HTERT RPE-1 (cell line): ENCODE data around the gene DDR1.
"Not testable (repeated sequence)": the region's sequence is repeated elsewhere in the genome, so short reads cannot be mapped to it uniquely, and the experiment has no call there.

ENCODE experiments used
- in situ Hi-C: fragments of 300-500 bp; cut with MboI; formaldehyde crosslinking; loops from 4 replicates; pipeline ENCODE4 v1.14.3; 2020; ENCODE audit warnings: low sequenced_read_pairs

The DDR1 gene

DNA sequence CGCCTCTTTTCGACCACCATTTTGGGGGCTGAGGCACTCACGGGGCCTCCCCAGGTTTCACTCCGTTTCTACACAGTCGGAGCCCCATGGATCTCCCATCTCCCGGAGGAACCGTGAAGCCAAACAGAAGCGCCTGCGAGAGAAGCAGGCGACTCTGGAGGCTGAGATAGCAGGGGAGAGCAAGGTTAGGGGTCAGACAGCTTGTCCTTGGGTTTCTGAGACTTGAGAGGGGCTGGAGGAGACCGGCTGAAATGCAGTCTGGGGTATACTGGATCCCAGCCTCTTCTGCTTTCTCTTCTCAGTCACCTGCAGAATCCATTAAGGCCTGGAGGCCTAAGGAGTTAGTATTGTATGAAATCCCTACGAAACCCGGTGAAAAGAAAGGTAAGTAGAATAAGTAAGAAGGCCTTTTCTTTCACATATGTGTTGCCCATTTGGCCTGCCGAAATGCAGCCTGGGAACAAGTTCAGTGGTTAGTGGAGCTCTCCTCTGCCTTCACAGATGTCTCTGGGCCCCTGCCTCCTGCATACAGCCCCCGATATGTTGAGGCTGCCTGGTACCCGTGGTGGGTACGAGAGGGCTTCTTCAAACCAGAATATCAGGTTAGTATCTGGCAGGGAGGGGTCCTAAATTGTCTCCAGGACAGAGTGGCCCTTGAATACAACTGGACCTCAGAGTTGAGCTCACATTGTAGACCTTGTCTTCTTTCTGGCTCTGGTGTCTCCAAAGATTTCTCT, 30.7 kb downstream of the DDR1 start:
- in situ Hi-C loops = no loop called here

DNA sequence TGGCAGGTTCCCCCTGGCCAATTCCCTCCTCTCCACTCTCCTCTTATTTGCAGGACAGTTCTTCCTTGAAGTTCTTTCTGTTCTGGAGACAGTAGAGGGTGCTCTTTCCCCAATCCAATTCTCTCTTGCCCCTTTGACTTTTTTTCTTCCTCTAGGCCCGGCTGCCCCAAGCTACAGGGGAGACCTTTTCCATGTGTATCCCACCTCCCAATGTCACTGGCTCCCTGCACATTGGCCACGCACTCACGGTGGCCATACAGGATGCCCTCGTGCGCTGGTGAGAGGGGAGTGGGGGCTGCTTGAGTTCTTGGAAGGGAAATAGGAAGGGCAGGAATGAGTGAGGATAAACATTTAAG, 31.2 kb downstream of the DDR1 start:
- in situ Hi-C loops = no loop called here

DNA sequence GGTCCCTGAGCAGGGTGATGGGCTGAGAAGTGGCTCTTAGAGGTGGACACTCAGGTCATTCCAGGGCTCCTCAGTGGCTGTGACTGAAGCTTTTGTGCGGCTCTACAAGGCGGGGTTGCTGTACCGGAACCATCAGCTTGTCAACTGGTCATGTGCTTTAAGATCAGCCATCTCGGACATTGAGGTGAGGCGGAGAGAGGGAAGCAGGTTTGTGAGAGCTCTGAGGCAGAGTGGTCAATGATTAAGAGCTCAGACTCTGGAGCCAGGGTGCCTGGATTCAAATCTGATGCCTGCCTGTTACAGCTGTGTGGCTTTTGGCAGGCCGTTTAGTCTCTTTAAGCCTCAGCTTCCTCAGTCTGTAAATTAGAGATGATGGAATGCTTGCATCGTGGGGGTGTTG, 32.7 kb downstream of the DDR1 start:
- in situ Hi-C loops = no loop called here

DNA sequence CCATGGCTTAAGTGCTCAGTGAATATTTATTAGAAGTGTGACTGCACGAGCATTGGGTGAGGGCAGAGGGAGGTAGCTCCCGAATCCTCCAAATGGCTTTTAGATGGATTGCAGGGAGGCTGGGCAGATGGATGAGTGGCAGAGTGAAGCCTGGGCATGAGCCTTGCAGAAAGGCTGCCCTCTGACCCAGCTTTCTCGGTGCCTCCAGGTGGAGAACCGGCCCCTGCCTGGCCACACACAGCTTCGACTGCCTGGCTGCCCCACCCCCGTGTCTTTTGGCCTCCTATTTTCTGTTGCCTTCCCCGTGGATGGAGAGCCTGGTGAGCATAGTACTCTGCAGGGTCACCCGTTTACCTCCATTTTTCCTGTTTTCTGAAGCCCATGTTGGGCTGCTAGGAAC, 33.2 kb downstream of the DDR1 start:
- in situ Hi-C loops = no loop called here

DNA sequence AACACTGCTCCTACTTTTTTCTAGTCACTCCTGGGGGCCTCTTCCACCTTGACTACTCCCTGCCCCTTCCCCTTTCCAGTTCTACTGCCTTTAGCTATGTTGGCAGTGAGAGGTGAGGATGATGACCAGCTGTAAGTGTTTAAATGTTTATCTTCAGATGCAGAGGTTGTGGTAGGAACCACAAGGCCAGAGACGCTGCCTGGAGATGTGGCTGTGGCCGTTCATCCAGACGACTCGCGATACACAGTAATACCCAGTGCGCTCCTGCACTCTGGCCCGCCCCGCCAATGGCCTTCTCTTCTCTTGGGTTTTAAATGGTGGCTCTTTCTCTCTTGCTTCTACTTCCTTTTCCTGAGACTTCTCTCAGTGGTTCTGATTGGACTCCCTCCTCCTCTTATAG, 34.4 kb downstream of the DDR1 start:
- in situ Hi-C loops = no loop called here

DNA sequence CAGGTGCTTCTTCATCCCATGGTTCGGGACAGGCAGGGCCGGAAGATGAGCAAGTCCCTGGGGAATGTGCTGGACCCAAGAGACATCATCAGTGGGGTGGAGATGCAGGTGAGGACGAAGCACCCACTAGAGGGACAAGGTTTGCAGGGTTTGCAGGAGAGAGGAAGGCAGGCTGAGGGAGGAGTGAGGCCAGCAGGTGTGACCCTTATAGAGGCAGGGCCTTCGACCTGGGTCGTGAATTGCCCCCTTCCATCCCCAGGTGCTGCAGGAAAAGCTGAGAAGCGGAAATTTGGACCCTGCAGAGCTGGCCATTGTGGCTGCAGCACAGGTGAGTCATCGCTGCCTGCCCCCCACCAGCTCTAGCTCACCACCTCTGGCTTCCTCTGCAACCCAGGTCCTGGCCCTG, 38.1 kb downstream of the DDR1 start:
- in situ Hi-C loops = no loop called here

DNA sequence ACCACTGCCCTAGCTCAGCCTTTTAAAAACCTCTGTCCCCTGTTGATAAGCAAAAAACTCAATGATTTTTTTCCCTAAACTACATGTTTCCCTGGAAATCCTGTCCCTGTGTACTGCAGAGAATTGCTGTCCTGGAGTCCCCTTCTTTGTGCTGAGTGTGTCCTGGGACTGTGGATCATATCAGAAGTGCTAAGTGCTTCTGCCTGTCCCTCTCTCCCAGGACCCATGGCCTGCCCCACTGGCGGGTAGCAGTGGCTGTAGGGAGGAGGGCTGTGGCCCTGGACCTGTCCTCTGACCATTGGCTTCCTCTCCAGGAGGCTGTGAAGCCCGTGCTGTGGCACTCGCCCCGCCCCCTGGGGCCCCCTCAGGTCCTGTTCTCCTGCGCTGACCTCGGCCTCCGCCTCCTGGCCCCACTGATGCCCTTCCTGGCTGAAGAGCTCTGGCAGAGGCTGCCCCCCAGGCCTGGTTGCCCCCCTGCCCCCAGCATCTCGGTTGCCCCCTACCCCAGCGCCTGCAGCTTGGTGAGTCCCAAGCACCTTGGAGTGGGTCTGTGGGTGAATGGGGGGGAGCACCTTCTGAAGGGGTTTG, 39.8 kb downstream of the DDR1 start:
- in situ Hi-C loops = not testable (repeated sequence)

DNA sequence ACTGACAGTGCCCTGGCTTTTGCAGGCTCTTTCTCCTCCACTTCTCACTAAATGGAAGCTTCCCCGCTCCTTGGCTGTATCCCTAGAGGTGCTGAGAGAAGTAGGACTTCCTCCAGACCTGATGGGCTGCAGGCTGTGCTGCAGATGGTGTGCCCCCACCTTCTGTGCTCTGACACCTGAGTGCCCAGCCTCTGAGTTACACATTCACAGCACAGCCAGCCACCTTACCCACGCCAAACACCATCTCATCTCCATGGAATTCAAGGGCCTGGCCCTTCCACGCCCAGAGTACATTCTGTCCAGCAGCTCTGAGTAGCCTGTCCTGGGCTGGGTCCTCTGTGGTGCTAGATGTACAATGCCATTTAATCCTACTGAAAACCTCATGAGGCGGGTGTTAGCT, 42.3 kb downstream of the DDR1 start:
- in situ Hi-C loops = loop anchor here (25.0 kb wide), 1 partner anchor 136 kb away; no protein-coding TSS in a partner anchor

DNA sequence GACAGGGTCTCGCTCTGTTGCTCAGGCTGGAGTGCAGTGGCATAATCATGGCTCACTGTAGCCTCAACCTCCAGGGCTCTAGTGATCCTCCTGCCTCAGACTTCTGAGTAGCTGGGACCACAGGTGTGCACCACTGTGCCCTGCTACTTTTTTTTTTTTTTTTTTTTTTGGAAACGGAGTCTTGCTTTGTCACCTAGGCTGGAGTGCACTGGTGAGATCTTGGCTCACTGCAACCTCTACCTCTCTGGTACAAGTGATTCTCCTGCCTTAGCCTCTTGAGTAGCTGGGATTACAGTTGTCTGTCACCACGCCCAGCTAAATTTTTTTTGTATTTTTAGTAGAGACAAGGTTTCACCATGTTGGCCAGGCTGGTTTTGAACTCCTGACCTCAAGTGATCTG, 42.8 kb downstream of the DDR1 start:
- in situ Hi-C loops = loop anchor here (25.0 kb wide), 1 partner anchor 135 kb away; no protein-coding TSS in a partner anchor

DNA sequence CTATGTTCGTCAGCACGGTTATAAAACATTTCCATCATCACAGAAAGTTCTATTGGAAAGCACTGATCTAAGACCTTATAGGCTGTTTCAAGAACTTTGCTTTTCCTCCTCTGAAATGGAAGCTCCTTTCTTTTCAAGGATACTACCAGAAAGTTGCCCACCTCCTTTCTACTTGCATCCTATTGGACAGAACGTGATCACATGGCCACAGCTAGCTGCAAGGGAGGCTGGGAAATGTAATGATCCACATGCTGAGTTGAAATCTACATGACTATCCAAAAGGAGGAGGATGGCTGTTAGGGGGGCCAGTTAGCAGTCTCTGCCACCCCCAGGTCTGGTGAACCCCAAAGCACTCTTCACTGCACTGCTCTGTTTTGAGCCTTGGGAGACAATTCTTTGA, 44.4 kb downstream of the DDR1 start:
- in situ Hi-C loops = loop anchor here (25.0 kb wide), 1 partner anchor 134 kb away; no protein-coding TSS in a partner anchor

DNA sequence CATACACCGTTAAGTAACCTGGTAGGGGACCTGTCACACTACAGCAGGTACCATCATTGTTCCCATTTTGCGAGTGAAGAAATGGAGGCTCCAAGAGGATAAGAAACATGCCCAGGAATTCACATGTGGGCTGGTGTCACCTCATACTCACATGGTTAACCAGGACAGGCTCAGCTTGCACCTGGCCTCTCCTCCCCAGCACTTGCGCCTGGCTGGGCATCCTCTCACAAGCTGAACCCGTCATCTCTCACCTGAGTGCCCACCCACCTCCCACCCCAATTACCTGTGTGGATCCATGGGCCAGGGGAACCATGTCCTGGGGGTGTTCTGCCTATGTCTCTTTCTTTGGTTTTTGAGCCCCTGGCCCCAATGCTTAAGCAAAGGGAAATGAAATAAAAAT, 46.2 kb downstream of the DDR1 start:
- in situ Hi-C loops = loop anchor here (25.0 kb wide), 1 partner anchor 132 kb away; no protein-coding TSS in a partner anchor

DNA sequence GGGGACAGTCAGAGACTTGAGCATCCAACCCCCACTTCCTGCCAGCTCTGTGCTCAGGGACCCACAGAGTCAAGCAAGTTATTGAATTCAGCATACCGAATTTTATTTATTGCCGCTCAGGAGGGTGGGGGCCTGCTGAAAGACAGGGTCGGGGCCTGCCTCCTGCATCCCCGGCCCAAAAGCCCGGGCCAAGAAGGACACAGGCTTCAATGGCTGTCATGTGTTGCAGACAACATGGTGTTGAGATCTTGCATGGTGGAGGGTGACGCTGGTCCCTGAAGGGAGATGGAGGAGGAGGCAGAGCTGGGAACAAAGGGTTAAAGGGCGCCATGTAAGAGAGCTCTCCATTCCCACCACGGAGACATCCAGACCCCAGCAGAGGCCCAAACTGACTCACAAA, 47.0 kb downstream of the DDR1 start:
- in situ Hi-C loops = loop anchor here (25.0 kb wide), 1 partner anchor 131 kb away; no protein-coding TSS in a partner anchor

DNA sequence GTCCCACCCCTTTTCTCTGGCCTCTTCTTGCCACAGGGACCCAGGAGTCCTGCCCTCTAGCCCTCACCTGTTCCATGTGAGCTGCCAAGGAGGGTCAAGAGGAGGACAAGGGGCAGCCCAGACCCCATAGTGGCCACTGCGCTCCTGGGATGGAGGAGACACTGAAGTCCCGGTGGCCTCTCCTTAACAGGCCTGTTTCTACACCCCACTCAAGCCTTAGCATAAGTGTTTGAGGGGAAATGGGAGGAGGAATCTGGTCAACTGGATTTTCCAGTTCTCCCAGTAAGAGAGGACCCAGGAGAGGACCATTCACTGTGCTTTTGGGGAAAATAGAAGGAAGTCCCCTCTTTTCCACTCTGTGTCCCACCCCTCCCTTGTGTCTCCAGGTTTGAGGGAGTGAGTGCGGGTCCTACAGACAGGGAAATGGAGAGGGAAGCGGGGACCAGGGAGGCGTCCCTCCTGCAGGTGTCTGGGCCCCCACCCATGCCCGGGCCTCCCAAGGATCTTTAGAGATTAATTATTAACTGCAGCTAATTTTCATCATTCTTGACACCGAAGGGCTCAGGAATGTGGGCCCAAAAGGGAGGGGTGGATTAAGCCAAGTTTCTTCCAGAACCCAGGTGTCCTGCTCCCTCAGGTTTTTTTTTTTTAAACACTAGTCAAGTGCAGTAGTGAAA, 47.8 kb downstream of the DDR1 start, which contains the start of gene SFTA2:
Gene SFTA2, minus strand, starts transcription at position 202 of the 677 bp plus-strand sequence. Its CDS starts 74 bp downstream, at position 128.
- in situ Hi-C loops = loop anchor here (25.0 kb wide), 1 partner anchor 130 kb away; no protein-coding TSS in a partner anchor

DNA sequence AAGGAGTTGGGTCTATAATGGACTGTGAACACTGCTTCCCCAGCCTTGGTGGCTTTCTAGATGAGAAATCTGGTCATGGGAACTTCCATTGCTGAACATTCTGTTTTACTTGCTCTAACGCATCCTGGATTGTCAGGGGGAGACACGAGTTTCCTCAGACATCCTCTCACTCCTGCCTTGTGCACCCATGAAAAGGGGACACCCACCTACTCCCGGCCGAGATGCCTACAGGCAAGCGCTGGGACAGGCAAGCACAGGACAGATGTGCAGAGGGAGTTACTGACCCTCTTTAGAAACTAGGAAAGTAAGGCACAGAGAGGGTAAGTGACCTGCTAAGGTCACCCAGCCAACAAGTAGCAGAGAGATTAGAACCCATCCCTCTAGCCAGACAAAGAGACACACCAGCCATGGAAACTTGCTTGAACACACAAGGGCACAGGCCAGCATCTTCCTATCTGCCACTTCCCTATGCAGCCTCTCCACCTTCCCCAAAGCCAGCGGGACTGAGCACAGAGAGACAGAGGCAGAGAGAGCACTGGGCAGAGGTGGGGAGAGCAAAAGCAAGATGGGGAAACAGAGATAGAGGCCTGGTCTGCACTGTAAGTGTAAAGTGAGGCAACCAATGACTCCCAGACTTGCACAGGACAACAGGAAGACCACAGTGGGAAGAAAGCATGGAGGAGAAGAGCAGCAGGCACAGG, 48.5 kb downstream of the DDR1 start:
- in situ Hi-C loops = loop anchor here (25.0 kb wide), 1 partner anchor 129 kb away; no protein-coding TSS in a partner anchor

DNA sequence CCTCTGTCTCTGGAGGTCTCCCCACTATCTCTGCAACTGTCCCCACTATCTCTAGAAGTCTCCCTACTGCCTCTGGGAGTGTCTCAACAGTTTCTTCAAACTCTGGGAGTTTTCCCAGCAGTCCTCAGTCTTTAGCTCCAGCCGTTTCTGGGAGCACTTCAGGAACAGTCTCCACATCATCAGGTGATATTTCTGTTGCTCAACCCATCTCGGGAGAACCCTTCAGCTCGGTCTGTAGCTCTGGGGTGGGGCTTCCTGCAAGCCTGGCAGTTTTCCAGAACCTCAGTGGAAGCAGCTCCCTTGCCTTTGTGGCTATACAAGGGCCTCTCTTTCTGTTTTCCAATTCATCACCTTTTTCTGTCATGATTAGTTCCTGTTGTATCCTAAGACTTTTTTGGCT, 50.7 kb downstream of the DDR1 start:
- in situ Hi-C loops = loop anchor here (25.0 kb wide), 1 partner anchor 127 kb away; no protein-coding TSS in a partner anchor

DNA sequence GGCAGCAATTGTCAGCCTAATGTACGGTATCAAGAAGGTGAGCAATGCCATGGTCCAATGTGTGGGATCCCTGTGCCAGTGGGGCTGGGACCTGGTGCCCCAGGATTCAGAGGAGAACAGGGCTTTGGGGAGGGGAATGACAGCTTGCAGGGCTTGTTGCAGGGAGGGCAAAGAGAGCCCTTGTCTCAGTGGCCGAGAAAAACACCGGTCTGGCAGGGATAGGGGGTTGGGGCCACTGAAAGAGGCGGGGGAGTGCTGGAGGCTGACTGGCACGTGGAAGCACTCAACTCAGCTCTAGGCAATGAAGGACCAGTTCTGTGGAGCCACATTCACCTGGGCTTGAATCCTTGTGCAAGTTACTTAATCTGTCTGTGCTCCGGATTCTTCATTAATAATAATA, 52.9 kb downstream of the DDR1 start:
- in situ Hi-C loops = loop anchor here (25.0 kb wide), 1 partner anchor 125 kb away; no protein-coding TSS in a partner anchor

DNA sequence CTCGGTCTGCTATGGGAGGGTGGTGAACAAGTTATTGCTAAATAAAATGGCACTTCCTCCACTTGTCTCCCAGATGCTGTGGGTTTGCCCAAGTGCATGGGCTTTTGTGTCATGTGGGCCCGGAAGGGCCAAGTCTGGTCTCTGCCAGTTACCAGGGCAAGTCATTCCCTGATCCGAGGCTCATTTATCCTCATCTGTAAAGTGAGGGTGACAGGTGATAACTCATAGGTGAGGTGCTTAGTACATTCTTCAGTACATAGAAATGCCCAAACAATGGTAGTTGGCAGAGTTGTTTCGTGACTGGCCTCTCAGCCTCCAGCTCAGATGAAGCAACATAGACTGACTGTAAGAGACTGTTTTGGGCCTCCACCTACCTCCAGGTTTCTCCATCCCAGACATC, 54.4 kb downstream of the DDR1 start:
- in situ Hi-C loops = loop anchor here (25.0 kb wide), 1 partner anchor 124 kb away; no protein-coding TSS in a partner anchor

DNA sequence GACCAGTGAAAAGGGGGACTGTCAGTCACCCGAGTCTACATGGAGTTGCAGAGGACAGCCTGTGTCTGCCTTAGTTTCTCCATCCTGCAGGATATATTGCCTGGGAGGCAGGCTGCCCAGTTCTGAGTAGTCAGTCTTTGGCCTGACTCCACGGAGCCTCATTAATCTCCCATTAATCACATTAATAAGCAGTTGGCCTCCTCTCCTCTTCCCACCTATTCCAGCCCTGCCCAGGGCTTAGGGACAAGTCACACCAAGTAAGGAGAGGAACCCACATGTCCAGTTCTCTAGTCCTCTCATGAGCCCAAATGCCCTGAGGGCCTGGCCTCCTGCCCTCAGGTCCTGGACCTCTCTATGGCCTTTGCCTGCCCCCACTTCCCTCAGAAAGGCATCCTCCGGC, 55.2 kb downstream of the DDR1 start:
- in situ Hi-C loops = loop anchor here (25.0 kb wide), 1 partner anchor 123 kb away; no protein-coding TSS in a partner anchor

DNA sequence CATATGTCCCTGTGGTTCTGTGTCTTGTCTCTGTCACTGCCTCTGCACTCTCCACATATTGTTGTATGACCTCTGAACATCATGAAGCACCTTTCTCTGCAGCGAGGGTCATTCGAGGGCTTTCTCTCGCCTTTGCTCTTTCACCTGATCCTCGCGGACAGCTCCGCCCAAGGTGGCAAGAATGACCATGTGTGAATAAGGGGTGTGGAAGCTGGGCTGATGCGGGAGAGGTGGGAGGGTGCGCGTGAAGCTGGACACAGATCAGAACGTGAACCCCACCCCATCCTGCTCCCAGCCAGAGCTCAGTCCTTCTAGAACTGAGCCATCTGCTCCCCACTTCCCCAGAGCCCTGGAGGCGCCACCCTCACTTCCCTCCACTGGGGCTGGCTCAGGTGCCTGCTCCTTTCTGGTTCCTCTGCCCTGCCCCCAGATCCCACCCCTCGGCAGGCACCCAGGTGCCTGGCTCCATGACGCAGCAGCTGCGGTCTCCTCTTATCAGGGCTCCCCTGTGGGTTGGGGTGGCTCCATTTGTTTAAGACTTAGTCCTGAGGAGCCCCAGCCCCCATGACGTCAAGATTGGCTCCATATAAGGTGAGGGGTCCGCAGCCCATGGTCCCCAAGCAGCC, 56.2 kb downstream of the DDR1 start, which contains the start of gene MUCL3:
Gene MUCL3, plus strand, starts transcription at position 613 of the 626 bp plus-strand sequence. CDS start 27 bp downstream, outside the sequence.
- in situ Hi-C loops = loop anchor here (25.0 kb wide), 1 partner anchor 122 kb away; no protein-coding TSS in a partner anchor
